Measurements from ENCODE around the gene C1QL3.

The C1QL3 gene

GRCh38 chr10:16509996-16510395 lies 11.7 kb downstream of the C1QL3 start:
- Histone ChIP-seq H3K27me3 (ENCODE audit: control insufficient read depth, insufficient read depth, low read length) (no peaks in the 10 kb centered on the region), H2AFZ (no peak overlapping the region), H3K4me3 (ENCODE audit: low read depth, low read length) (no peak overlapping the region), H3K27ac (no peak overlapping the region), H3K9ac (no peak overlapping the region), H3K79me2 (no peaks in the 10 kb centered on the region), H3K36me3 (ENCODE audit: control insufficient read depth, insufficient read depth, low read length) (no peaks in the 10 kb centered on the region), H3K4me1 (no peaks in the 10 kb centered on the region), H3K4me2 (ENCODE audit: low read length) (no peak overlapping the region), H3K9me3 (ENCODE audit: control insufficient read depth, low read length) (no peaks in the 10 kb centered on the region)
- no peak for TF ChIP-seq CTCF (IDR thresholded peaks at IDR 0.05)

GRCh38 chr10:16505161-16505560 lies 16.5 kb downstream of the C1QL3 start:
- no peak overlapping the region for H3K9ac ChIP-seq
- no peaks in the 10 kb centered on the region for H3K27me3 ChIP-seq (ENCODE audit: control insufficient read depth, insufficient read depth, low read length)
- H3K4me1 ChIP-seq = no peaks in the 10 kb centered on the region
- no peak overlapping the region for H2AFZ ChIP-seq
- H3K4me2 ChIP-seq (ENCODE audit: low read length) = no peak overlapping the region
- no peak for TF ChIP-seq CTCF (IDR thresholded peaks at IDR 0.05)
- H3K79me2 ChIP-seq = no peaks in the 10 kb centered on the region
- H3K4me3 ChIP-seq (ENCODE audit: low read depth, low read length) = no peak overlapping the region
- no peak overlapping the region for H3K27ac ChIP-seq
- H3K36me3 ChIP-seq (ENCODE audit: control insufficient read depth, insufficient read depth, low read length) = no peaks in the 10 kb centered on the region
- no peaks in the 10 kb centered on the region for H3K9me3 ChIP-seq (ENCODE audit: control insufficient read depth, low read length)

- H3K27me3 ChIP-seq (ENCODE audit: control insufficient read depth, insufficient read depth, low read length) = no peaks in the 10 kb centered on the region
Measured at GRCh38 chr10:16497911-16498310, 23.8 kb downstream of the C1QL3 start.

GRCh38 chr10:16493884-16494536 lies 27.7 kb downstream of the C1QL3 start:
- no peak for TF ChIP-seq CTCF (IDR thresholded peaks at IDR 0.05)
- no peak overlapping the region for H2AFZ ChIP-seq
- no peaks in the 10 kb centered on the region for H3K9me3 ChIP-seq (ENCODE audit: control insufficient read depth, low read length)
- H3K27ac ChIP-seq = no peak overlapping the region
- H3K4me3 ChIP-seq (ENCODE audit: low read depth, low read length) = no peak overlapping the region
- H3K9ac ChIP-seq = no peak overlapping the region
- H3K36me3 ChIP-seq (ENCODE audit: control insufficient read depth, insufficient read depth, low read length) = no peaks in the 10 kb centered on the region
- H3K27me3 ChIP-seq (ENCODE audit: control insufficient read depth, insufficient read depth, low read length) = no peaks in the 10 kb centered on the region
- H3K4me2 ChIP-seq (ENCODE audit: low read length) = no peak overlapping the region
- H3K4me1 ChIP-seq = no peaks in the 10 kb centered on the region
- no peaks in the 10 kb centered on the region for H3K79me2 ChIP-seq

More at GRCh38 chr10:16497911-16498310, 23.8 kb downstream of the C1QL3 start:
- Histone ChIP-seq H3K36me3 (ENCODE audit: control insufficient read depth, insufficient read depth, low read length) (no peaks in the 10 kb centered on the region), H3K4me1 (no peaks in the 10 kb centered on the region), H3K27ac (no peak overlapping the region), H3K4me3 (ENCODE audit: low read depth, low read length) (no peak overlapping the region), H2AFZ (no peak overlapping the region), H3K9ac (no peak overlapping the region), H3K79me2 (no peaks in the 10 kb centered on the region), H3K4me2 (ENCODE audit: low read length) (no peak overlapping the region), H3K9me3 (ENCODE audit: control insufficient read depth, low read length) (no peaks in the 10 kb centered on the region)
- TF ChIP-seq CTCF (IDR thresholded peaks at IDR 0.05) = no peak

DNA sequence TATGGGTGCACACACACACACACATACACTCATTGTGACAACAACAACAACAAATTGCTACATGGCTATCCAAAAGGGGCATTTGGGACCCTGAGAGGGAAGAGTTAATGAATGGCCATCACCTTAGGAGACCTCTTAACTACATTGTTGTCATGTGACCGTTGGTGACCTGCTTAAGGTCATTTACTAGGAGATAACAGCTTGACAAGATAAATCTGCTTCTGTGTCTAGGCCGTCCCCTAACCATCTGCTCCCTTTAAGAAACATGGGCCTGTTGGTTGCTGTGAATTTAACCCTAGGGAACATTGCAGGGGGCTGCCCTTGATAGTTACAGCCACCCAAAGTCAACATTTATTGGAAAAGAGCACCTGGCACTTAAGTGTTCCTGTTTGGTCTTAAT lies 29.7 kb downstream of the C1QL3 start:
- Histone ChIP-seq H3K9me3 (ENCODE audit: control insufficient read depth, low read length) (no peaks in the 10 kb centered on the region), H2AFZ (no peak overlapping the region), H3K9ac (no peak overlapping the region), H3K4me2 (ENCODE audit: low read length) (no peak overlapping the region), H3K27me3 (ENCODE audit: control insufficient read depth, insufficient read depth, low read length) (no peaks in the 10 kb centered on the region), H3K36me3 (ENCODE audit: control insufficient read depth, insufficient read depth, low read length) (no peaks in the 10 kb centered on the region), H3K27ac (no peak overlapping the region), H3K4me3 (ENCODE audit: low read depth, low read length) (no peak overlapping the region), H3K4me1 (no peaks in the 10 kb centered on the region), H3K79me2 (no peaks in the 10 kb centered on the region)
- no peak for TF ChIP-seq CTCF (IDR thresholded peaks at IDR 0.05)
